Endodermal cell (in vitro differentiated cells): ENCODE measurements around the gene ABCB4. TPM values are rescaled to one million over a fixed set of nuclear protein-coding genes. Genes with fewer than 3 reads are reported as not detected.
A peak's percentile ranks its signal among the peaks of the same experiment; 100 is the strongest.

Experiments
- DNase-seq: peaks from one replicate; pipeline ENCODE4 v3.0.0-alpha.2; 2017
- H3K27ac ChIP-seq: 2 replicates; pipeline ENCODE4 v1.5.1; 2013; ENCODE audit warnings: mild to moderate bottlenecking, low read depth, low read length, moderate library complexity
- H3K27me3 ChIP-seq: 2 replicates; pipeline ENCODE4 v1.6.1; 2013; ENCODE audit warnings: mild to moderate bottlenecking, low read length, moderate library complexity; ENCODE audit not compliant: insufficient read depth, control insufficient read depth, poor library complexity, severe bottlenecking
- H3K36me3 ChIP-seq: 2 replicates; pipeline ENCODE4 v1.7.0; 2013; ENCODE audit warnings: mild to moderate bottlenecking, low read length, moderate library complexity; ENCODE audit not compliant: control insufficient read depth, insufficient read depth
- H3K4me1 ChIP-seq: one replicate; pipeline ENCODE4 v1.7.0; 2013; ENCODE audit warnings: low read length; ENCODE audit not compliant: control insufficient read depth, insufficient read depth
- H3K4me3 ChIP-seq: 2 replicates; pipeline ENCODE4 v1.5.1; 2013; ENCODE audit warnings: mild to moderate bottlenecking, low read length, moderate library complexity
- H3K9ac ChIP-seq: 2 replicates; pipeline ENCODE4 v1.6.1; 2013; ENCODE audit warnings: mild to moderate bottlenecking, low read length, moderate library complexity; ENCODE audit not compliant: poor library complexity, severe bottlenecking; ENCODE audit errors: extremely low read depth
- H3K9me3 ChIP-seq: 2 replicates; pipeline ENCODE4 v1.6.1; 2013; ENCODE audit warnings: mild to moderate bottlenecking, low read length, moderate library complexity; ENCODE audit not compliant: control insufficient read depth
- H3K27ac Mint-ChIP-seq: 2 replicates; pipeline ENCODE4 v1.8.0; 2020; ENCODE audit warnings: mixed read lengths
- H3K27me3 Mint-ChIP-seq: 2 replicates; pipeline ENCODE4 v1.8.0; 2021; ENCODE audit warnings: mild to moderate bottlenecking, mixed read lengths; ENCODE audit not compliant: insufficient read depth
- H3K36me3 Mint-ChIP-seq: 2 replicates; pipeline ENCODE4 v1.8.0; 2020; ENCODE audit warnings: low read depth, mixed read lengths
- H3K4me1 Mint-ChIP-seq: 2 replicates; pipeline ENCODE4 v1.8.0; 2020; ENCODE audit warnings: mixed read lengths
- H3K4me3 Mint-ChIP-seq: 2 replicates; pipeline ENCODE4 v1.8.0; 2020; ENCODE audit warnings: mild to moderate bottlenecking, moderate library complexity, mixed read lengths
- H3K9me3 Mint-ChIP-seq: 2 replicates; pipeline ENCODE4 v1.8.0; 2020; ENCODE audit warnings: mild to moderate bottlenecking, mixed read lengths
- WGBS, 2 experiments: methylation state at CpG; one replicate each; pipeline versions ENCODE4 v1.1.5 to v1.1.7; 2013; ENCODE audit warnings: missing lambda C conversion rate in 2 of 2, mixed read lengths in 1 of 2; ENCODE audit not compliant: insufficient coverage in 1 of 2, insufficient read length in 1 of 2; 5-methylcytosine and 5-hydroxymethylcytosine counted together
- total RNA-seq, 2 donors: library from RNA; stranded (reverse); fragmentation: NEBNext Ultra II Directional in 1 of 2; extraction: Animal tissue kit (Norgen Biotek cat#: 25700) in 1 of 2; gene quantifications; 2 replicates in 1 of 2; 3 replicates in 1 of 2; pipeline ENCODE4 v1.2.1, GENCODE V29; 2021
- TF ChIP-seq, protein P1 (sequence below): fragments of 200-600 bp; sonication (generic); conservative IDR thresholded peaks from 2 replicates; pipeline ENCODE4 v1.5.0; 2021; ENCODE audit warnings: antibody characterized with exemption, mild to moderate bottlenecking

The ABCB4 gene
- total RNA-seq, 2 donors from 2014 or later: 0.60 to 0.77 TPM

DNA sequence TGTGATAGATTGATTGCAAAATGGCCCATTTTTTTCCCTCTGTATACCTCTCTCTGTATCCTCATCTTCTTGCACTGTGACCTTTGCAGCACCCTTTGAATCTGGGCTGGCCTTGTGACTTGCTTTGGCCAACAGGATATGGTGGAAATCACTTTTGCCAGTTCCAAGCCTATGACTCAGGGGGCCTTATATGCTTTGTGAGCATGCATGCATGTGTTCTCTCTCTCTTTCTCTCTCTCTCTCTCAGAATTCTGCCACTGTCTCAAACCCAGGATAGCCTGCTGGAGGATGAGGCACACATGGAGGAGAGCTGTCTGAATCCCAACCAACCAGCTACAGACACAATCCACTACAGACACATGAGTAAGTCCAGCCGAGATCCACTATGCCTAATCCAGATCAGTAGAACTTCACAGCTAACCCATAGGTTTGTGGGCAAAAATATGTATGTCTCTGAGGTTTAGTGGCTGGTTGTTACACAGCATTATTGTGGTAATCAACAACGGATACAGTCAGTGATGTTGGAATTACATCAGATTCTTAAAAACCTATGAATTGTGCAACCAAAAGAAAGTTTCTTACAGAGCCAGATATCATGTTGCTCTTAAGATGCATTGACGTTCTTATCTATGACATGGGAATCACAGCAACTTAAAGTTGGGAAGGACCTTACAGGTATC is 41.8 kb upstream of the ABCB4 start:
- Histone ChIP-seq H3K9me3 (no peaks in the 10 kb centered on the region), H3K9ac (no peak overlapping the region), H3K36me3 (no peaks in the 10 kb centered on the region), H3K27ac (no peak overlapping the region), H3K27me3 (no peaks in the 10 kb centered on the region), H3K4me3 (no peak overlapping the region), H3K4me1 (no peaks in the 10 kb centered on the region)
- DNase-seq: no peak
- Mint-ChIP-seq H3K36me3 (no peaks in the 10 kb centered on the region), H3K27ac (no peak overlapping the region), H3K4me1 (no peaks in the 10 kb centered on the region), H3K4me3 (no peak overlapping the region), H3K9me3 (no peaks in the 10 kb centered on the region), H3K27me3 (no peaks in the 10 kb centered on the region)
- 86 to 87% methylated on average over 2 to 3 of the region's 3 CpGs for WGBS, 2 experiments
- TF ChIP-seq, protein P1, sequence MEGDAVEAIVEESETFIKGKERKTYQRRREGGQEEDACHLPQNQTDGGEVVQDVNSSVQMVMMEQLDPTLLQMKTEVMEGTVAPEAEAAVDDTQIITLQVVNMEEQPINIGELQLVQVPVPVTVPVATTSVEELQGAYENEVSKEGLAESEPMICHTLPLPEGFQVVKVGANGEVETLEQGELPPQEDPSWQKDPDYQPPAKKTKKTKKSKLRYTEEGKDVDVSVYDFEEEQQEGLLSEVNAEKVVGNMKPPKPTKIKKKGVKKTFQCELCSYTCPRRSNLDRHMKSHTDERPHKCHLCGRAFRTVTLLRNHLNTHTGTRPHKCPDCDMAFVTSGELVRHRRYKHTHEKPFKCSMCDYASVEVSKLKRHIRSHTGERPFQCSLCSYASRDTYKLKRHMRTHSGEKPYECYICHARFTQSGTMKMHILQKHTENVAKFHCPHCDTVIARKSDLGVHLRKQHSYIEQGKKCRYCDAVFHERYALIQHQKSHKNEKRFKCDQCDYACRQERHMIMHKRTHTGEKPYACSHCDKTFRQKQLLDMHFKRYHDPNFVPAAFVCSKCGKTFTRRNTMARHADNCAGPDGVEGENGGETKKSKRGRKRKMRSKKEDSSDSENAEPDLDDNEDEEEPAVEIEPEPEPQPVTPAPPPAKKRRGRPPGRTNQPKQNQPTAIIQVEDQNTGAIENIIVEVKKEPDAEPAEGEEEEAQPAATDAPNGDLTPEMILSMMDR: no peak

DNA sequence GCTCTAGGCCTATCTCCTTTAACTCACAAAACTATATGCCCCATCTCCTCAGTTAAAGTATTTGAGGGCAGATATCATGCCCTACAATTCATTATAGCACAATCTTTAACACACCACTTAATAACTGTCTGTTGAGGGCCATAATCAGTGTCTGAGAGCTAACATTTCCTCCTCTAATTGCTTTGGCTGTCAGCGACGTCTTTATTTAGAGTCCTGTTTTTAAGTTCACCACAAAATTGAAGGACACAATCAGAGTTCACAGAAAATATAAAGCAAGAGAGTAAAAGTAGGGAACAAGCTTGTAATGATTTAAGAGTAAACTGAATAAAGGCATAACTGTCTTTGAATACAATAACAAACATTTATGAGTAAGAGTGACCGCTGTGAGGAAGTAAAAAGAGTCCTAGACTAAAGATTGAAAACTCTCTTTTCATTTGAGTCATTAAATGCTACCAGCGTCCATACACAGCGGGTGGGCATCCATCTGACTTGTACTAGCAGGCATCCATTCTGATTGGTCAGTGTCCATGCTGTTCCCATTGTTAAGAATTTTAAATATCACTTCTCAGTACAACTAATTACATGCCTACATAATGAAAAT is 38.4 kb upstream of the ABCB4 start:
- Mint-ChIP-seq H3K9me3 (no peaks in the 10 kb centered on the region), H3K27ac (no peak overlapping the region), H3K36me3 (no peaks in the 10 kb centered on the region), H3K27me3 (no peaks in the 10 kb centered on the region), H3K4me1 (peaks cover 18% of the 10 kb centered on the region), H3K4me3 (no peak overlapping the region)
- Histone ChIP-seq H3K9me3 (no peaks in the 10 kb centered on the region), H3K36me3 (no peaks in the 10 kb centered on the region), H3K9ac (no peak overlapping the region), H3K27me3 (no peaks in the 10 kb centered on the region), H3K27ac (peak overlapping the region; percentile 56), H3K4me1 (peaks cover 11% of the 10 kb centered on the region), H3K4me3 (no peak overlapping the region)
- 80 to 81% methylated on average over 3 to 5 of the region's 5 CpGs for WGBS, 2 experiments
- no peak for DNase-seq
- TF ChIP-seq, protein P1: no peak

DNA sequence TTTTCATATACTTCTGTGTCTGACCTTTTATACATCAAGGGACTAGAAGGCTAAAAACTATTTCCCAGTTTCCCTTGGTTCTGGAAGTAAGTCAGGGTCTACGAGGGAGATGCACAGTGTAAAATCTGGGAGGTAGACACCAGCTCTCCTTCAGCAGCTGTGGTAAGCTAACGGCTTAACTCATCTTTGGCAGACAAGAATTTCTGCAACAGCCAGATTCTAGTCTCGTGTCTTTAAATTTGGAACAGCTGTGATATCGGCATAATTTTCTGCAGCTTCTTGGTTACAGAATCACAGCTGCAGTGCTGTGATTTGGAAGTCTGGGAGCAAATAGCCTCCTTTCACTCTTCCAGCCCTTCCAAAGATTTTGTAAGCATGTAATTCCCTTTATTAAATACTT is 37.4 kb upstream of the ABCB4 start:
- Mint-ChIP-seq H3K27ac (no peak overlapping the region), H3K4me1 (peaks cover 18% of the 10 kb centered on the region), H3K4me3 (no peak overlapping the region), H3K9me3 (no peaks in the 10 kb centered on the region), H3K36me3 (no peaks in the 10 kb centered on the region), H3K27me3 (no peaks in the 10 kb centered on the region)
- Histone ChIP-seq H3K4me1 (peaks cover 11% of the 10 kb centered on the region), H3K27ac (no peak overlapping the region), H3K36me3 (no peaks in the 10 kb centered on the region), H3K4me3 (no peak overlapping the region), H3K27me3 (no peaks in the 10 kb centered on the region), H3K9me3 (no peaks in the 10 kb centered on the region), H3K9ac (no peak overlapping the region)
- TF ChIP-seq, protein P1: no peak
- DNase-seq: no peak
- WGBS, 2 experiments: 93 to 94% methylated on average over 4 of the region's 4 CpGs
